Stimulated activated CD4-positive, alpha-beta T cell treated with anti-CD3 and anti-CD28 coated beads, Interleukin-2, amount 100 ng/mL, for 24 hours (primary cell): ENCODE results near the gene TLK1.

Experiments
- DNase-seq, 2 donors: peaks; one replicate each; pipeline ENCODE4 v3.0.0-alpha.2; 2020

The TLK1 gene

GRCh38 chr2:170953941-170954340 is 206.8 kb downstream of the TLK1 start:
- DNase-seq, result no peak

- DNase-seq, result no peak
Observed at GRCh38 chr2:170950221-170950761, 210.4 kb downstream of the TLK1 start.

GRCh38 chr2:170949415-170949814 is 211.3 kb downstream of the TLK1 start:
- DNase-seq, result no peak

- no peak for DNase-seq
Observed at GRCh38 chr2:170944545-170944944, 216.1 kb downstream of the TLK1 start.

- no peak for DNase-seq
Observed at GRCh38 chr2:170943596-170943995, 217.1 kb downstream of the TLK1 start.

- no peak for DNase-seq
Observed at GRCh38 chr2:170943041-170943440, 217.7 kb downstream of the TLK1 start.

- DNase-seq, result no peak
Observed at GRCh38 chr2:170942615-170943014, 218.1 kb downstream of the TLK1 start.
